CD4-positive, alpha-beta T cell treated with Interleukin-12 subunit alpha and Interleukin-12 subunit beta, for 1 hour (primary cell): ENCODE measurements around the gene CALU.

Source experiments
- DNase-seq: peaks from one replicate; pipeline ENCODE4 v3.0.0-alpha.2; 2020

CALU gene

GRCh38 chr7:128815289-128815942, 76.3 kb downstream of the CALU start:
- no peak for DNase-seq

- no peak for DNase-seq
These were observed 79.5 kb downstream of the CALU start for GRCh38 chr7:128818694-128819093.
